Measurements from ENCODE around the gene MAML2. TPM values are rescaled to one million over a fixed set of nuclear protein-coding genes. Genes with fewer than 3 reads are reported as not detected.

The MAML2 gene
- polyA plus RNA-seq, 1 of the 3 experiments (the other 2 are of a cell fraction), result 20.1 TPM

- TF ChIP-seq MAX (IDR thresholded peaks at IDR 0.05; ENCODE audit: low read depth) (no peak), GATA2 (CRISPR knock-in tag; IDR thresholded peaks at IDR 0.05) (no peak)
Observed at GRCh38 chr11:96016978-96017502, 326.0 kb downstream of the MAML2 start (continued).

DNA sequence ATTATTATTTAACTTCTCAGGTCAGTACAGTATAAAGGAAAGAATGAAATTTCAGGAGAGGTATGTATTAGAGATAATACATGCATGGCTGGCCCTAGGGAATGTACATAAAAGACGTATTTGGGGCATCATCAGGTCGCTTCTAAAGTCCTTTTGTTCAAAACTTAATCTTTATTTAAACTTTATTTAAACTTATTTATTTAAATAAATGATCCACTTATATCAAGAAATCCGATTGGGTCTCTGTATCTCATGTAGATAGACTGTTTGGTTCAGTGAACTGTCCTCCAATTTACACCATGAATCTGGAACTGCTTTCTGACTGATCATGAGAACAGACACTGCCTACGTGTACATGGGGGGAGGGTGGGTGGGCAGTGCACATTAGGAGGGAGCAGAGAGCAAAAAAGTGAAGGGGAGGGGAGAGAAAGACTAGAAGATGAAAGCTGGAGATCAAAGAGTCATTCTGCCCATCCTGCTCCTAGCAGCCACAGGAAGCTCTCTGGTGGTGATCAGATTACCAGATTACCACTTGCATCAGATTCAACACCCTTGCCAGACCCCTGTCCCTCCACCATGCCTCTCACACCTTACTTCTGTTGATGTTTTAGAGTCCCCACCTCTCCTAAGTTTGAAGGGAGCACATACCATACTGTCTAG, 327.0 kb downstream of the MAML2 start:
- peaks cover 26% of the 10 kb centered on the region for H3F3A ChIP-seq (replicated peaks; ENCODE audit: insufficient read depth)
- no peak overlapping the region for H2AFZ ChIP-seq (ENCODE audit: low read depth)
- H3K9ac ChIP-seq, result no peak overlapping the region
- H3K79me2 ChIP-seq (ENCODE audit: insufficient read depth), result peaks cover 33% of the 10 kb centered on the region
- H3K4me1 ChIP-seq (ENCODE audit: control insufficient read depth in 1 of 2, insufficient read depth in 2 of 2, low read depth in 1 of 2, low read length in 1 of 2), result peaks cover 7 to 14% of the 10 kb centered on the region in 2 experiments; a peak in 3 of 4 replicates
- peak; percentile 46 for DNase-seq
- WGBS (ENCODE audit: low lambda C conversion rate), result 68% methylated on average over 4 of the region's 4 CpGs
- H3K4me2 ChIP-seq, result no peak overlapping the region
- no peak overlapping the region for H3K4me3 ChIP-seq (ENCODE audit: low read depth in 2 of 2, low read length in 1 of 2)
- no peak for TF ChIP-seq GABPA (IDR thresholded peaks at IDR 0.05; ENCODE audit: low read depth)
- no peak for TF ChIP-seq CHD2 (IDR thresholded peaks at IDR 0.05; ENCODE audit: low read length, partially characterized antibody)
- no peak for TF ChIP-seq MAX (IDR thresholded peaks at IDR 0.05; ENCODE audit: low read depth)
- TF ChIP-seq ELF1 (IDR thresholded peaks at IDR 0.05), result no peak
- no peak for TF ChIP-seq RFX5 (IDR thresholded peaks at IDR 0.05; ENCODE audit: low read length)
- TF ChIP-seq YY1 (IDR thresholded peaks at IDR 0.05; ENCODE audit: low read depth), result no peak
- no peak for TF ChIP-seq RCOR1 (IDR thresholded peaks at IDR 0.05; ENCODE audit: low read length)
- no peak for TF ChIP-seq FOXJ3 (CRISPR knock-in tag; IDR thresholded peaks at IDR 0.05)
- TF ChIP-seq, protein P1, sequence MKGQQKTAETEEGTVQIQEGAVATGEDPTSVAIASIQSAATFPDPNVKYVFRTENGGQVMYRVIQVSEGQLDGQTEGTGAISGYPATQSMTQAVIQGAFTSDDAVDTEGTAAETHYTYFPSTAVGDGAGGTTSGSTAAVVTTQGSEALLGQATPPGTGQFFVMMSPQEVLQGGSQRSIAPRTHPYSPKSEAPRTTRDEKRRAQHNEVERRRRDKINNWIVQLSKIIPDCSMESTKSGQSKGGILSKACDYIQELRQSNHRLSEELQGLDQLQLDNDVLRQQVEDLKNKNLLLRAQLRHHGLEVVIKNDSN (IDR thresholded peaks at IDR 0.05; ENCODE audit: borderline replicate concordance, low read depth), result no peak
- TF ChIP-seq PBX3 (IDR thresholded peaks at IDR 0.05), result no peak
- TF ChIP-seq MEF2A (IDR thresholded peaks at IDR 0.05; ENCODE audit: borderline replicate concordance, low read depth), result no peak
- TF ChIP-seq RAD21 (IDR thresholded peaks at IDR 0.05; ENCODE audit: low read length), result no peak
- no peak for TF ChIP-seq CTCF (IDR thresholded peaks at IDR 0.05)
- POLR2A ChIA-PET, result no interaction called here
- no peaks in the 10 kb centered on the region for H4K20me1 ChIP-seq (ENCODE audit: insufficient read depth)
- H3K27ac ChIP-seq (ENCODE audit: low read depth in 2 of 2, low read length in 1 of 2), result peak overlapping the region; percentile 17 to 39; a peak in 3 of 4 replicates
- peaks cover 0 to 2% of the 10 kb centered on the region in 2 experiments for H3K36me3 ChIP-seq (replicated peaks in 1 of 2; ENCODE audit: control insufficient read depth in 1 of 2, insufficient read depth in 2 of 2, low read length in 1 of 2)
- no peaks in the 10 kb centered on the region for H3K27me3 ChIP-seq (ENCODE audit: insufficient read depth)
- CTCF ChIA-PET, result interaction anchor here (1.4 to 1.6 kb wide), 2 partner anchors 27 to 327 kb away, joined by 3 to 5 read pairs; partner anchors contain the start of gene MAML2
- no peaks in the 10 kb centered on the region for H3K9me3 ChIP-seq
- no peaks in the 10 kb centered on the region for H3K9me2 ChIP-seq

Data from SK-N-SH (cell line).